ENCODE data around the gene LBX2.

Gene LBX2

DNA sequence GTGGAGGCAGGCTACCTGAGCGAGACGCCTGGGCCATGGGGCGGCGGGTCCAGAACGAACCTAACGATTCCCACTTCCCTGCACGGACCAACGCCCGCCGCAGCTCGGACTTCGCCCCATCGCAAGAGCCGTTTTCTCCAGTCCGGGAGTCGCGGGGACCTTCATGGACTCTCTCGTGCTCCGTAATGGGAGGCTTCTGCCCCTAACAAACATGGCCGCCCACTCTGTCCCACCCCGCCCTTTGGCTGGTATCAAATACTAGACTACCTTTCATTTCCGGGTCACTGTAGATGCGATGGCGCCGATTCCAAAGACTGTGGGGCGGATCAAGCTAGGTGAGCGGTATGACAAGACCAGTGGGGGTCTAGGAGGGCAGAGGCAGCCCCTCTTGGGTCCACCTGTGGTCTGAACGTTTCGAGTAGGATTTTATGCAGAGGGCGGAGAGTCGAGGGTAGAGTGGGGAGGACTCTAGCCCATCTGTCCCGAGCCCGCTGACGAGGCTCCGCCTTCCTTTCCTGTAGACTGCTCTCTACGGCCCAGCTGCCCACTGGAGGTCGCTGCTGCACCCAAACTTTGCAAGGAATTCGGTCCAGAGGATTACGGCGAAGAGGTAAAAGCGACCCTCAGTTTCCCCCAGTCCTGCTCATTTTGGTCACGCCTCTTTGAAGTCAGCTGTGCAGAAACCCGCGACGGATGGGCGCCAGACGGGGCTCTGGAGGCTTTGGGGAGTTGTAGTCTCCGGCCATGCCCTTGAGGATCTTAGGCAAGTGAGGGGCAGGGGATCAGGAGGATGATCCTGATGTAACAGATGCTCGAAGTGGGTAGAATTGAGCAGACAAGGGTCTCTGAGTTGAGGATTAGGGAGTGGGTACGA, 16.4 kb downstream of the LBX2 start, which contains the start of the genes CCDC142 and TTC31:
TSS of gene CCDC142 (minus strand) at position 198 of the 874 bp plus-strand sequence. CDS start at position 37, 161 bp downstream.
TSS of gene TTC31 (plus strand) at position 281 of the 874 bp plus-strand sequence. CDS start at position 296, 15 bp downstream.
- TF ChIP-seq ZFX (IDR thresholded peaks at IDR 0.05; ENCODE audit: borderline replicate concordance): no peak
- TF ChIP-seq, protein P1, sequence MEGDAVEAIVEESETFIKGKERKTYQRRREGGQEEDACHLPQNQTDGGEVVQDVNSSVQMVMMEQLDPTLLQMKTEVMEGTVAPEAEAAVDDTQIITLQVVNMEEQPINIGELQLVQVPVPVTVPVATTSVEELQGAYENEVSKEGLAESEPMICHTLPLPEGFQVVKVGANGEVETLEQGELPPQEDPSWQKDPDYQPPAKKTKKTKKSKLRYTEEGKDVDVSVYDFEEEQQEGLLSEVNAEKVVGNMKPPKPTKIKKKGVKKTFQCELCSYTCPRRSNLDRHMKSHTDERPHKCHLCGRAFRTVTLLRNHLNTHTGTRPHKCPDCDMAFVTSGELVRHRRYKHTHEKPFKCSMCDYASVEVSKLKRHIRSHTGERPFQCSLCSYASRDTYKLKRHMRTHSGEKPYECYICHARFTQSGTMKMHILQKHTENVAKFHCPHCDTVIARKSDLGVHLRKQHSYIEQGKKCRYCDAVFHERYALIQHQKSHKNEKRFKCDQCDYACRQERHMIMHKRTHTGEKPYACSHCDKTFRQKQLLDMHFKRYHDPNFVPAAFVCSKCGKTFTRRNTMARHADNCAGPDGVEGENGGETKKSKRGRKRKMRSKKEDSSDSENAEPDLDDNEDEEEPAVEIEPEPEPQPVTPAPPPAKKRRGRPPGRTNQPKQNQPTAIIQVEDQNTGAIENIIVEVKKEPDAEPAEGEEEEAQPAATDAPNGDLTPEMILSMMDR (IDR thresholded peaks at IDR 0.05): peak; percentile 92

DNA sequence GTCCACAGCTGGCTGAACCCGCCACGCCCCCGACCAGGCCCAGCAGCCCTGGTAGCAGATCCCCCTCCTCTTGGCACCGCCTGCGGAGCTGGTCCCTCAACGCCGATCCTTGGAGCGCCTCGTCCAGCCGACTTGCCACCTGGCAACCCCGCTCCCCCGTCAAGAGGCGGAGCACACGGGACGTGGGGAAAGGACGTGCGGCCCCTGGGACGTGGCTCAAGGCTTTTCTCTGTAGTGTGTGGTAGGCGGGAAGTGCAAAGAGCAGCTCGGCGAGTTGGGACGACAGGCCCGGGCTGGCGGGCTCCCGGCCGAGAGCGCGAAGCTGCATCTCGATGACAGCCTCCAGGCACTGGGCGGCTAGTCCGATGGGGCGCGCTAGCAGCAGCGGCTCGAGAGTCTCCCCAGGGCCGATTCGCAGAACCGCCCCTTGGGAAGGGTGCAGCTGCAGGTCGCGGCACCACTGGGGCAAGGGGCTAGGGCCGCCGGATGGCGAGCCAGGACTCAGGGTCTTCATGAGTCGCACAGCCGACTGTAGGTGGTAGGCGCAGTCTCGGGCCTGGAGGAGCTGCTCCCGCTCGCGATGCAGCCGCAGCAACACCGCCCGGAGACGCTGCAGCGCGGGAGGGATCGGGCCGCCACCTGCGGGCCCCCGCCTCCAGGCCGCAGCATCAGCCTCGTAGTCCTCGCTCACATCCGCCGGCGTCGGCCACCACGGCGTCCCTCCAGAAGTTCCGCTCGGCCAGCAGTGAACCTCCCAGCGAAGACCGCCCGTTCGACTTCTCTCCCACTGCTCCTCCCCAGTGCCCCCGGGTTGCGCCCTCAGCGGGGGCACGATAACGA, 17.2 kb downstream of the LBX2 start:
- no peak for TF ChIP-seq ZFX (IDR thresholded peaks at IDR 0.05; ENCODE audit: borderline replicate concordance)
- TF ChIP-seq, protein P1 (IDR thresholded peaks at IDR 0.05): no peak
- peak overlapping the region; percentile 84 for H3K27ac ChIP-seq

More for the DNA sequence above, 16.4 kb downstream of the LBX2 start, which contains the start of the genes CCDC142 and TTC31:
- H3K27ac ChIP-seq: peak within 1 kb of the TSS; percentile 84

DNA sequence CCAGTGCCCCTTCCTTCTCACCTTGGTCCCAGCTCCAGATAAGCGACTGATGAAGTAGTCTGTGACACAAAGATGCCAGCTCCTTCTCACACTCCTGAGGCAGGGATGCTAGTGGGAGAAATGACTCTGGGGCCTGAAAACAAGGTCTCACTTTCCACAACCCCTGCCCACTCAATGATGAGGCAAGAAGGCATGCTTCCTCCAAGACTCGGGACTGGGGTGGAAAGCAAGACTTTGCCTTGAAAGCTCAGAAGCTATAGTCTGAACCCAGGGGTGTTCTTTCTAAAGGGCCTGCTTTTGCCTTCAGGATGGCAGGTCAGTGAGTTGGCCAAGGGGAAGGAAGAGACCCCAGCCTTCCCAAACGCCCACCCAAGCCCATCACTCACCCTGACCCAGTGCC, 18.0 kb downstream of the LBX2 start:
- TF ChIP-seq ZFX (IDR thresholded peaks at IDR 0.05; ENCODE audit: borderline replicate concordance): no peak
- TF ChIP-seq, protein P1 (IDR thresholded peaks at IDR 0.05): no peak
- H3K27ac ChIP-seq: peak overlapping the region; percentile 84

DNA sequence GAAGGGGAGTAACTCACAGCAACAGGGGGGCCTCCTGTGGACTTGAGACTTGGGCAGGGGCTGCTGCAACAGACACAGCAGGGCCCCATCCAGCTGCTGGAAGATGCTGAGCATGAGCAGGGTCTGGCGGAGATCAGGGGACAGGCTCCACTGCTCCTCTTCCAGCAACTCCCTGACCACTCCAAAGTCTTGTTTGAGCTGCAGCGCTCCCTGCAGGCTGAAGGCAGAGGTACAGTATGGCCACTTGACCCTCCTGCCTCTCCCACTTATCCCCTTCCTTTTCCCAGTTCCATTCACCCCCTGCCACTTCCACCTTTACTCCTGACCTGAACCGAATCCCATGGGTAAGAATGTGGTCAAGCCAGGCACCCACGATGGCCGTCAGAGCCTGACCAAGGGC, 24.5 kb downstream of the LBX2 start:
- H3K27ac ChIP-seq: no peak overlapping the region
- no peak for TF ChIP-seq ZFX (IDR thresholded peaks at IDR 0.05; ENCODE audit: borderline replicate concordance)
- TF ChIP-seq, protein P1 (IDR thresholded peaks at IDR 0.05): peak; percentile 29

DNA sequence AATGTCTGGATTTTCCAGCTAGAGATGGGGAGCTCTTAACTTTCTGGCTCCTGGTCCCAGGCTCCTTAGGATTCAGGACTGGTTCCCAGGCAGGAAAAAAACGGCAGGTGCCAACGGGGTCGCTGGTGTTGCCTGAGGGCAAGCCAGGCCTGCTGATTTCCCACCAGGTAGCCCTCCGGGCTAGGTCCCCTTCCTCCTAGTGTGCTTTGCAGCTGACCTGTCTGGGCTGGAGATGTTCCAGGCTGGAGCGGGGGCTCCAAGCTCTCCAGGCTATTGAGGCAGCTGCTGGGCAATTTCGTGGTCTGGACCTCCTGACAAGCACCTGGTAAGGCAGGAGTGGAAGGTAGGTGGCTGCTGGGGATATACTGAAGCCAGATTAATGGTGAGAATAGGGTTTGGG, 24.9 kb downstream of the LBX2 start:
- no peak overlapping the region for H3K27ac ChIP-seq
- no peak for TF ChIP-seq ZFX (IDR thresholded peaks at IDR 0.05; ENCODE audit: borderline replicate concordance)
- TF ChIP-seq, protein P1 (IDR thresholded peaks at IDR 0.05): no peak

DNA sequence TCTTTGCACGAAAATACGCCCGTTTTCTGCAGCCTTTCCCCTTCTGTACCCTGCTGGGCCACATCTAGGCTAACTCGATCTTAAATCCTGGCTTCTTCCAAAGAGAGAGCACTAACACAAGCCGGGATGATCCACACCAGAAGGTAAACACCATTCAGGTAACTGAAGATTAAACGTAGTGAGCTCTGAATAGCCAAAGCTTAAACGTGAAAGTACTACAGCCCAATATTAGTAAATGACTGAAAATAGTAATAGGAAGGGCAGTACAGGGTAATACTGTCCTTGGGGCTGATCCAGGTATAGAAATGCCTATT, 26.5 kb downstream of the LBX2 start:
- TF ChIP-seq, protein P1 (IDR thresholded peaks at IDR 0.05): no peak
- TF ChIP-seq ZFX (IDR thresholded peaks at IDR 0.05; ENCODE audit: borderline replicate concordance): no peak
- peak overlapping the region; percentile 99 for H3K27ac ChIP-seq
